ENCODE data around the gene TMEM72.

The TMEM72 gene

DNA sequence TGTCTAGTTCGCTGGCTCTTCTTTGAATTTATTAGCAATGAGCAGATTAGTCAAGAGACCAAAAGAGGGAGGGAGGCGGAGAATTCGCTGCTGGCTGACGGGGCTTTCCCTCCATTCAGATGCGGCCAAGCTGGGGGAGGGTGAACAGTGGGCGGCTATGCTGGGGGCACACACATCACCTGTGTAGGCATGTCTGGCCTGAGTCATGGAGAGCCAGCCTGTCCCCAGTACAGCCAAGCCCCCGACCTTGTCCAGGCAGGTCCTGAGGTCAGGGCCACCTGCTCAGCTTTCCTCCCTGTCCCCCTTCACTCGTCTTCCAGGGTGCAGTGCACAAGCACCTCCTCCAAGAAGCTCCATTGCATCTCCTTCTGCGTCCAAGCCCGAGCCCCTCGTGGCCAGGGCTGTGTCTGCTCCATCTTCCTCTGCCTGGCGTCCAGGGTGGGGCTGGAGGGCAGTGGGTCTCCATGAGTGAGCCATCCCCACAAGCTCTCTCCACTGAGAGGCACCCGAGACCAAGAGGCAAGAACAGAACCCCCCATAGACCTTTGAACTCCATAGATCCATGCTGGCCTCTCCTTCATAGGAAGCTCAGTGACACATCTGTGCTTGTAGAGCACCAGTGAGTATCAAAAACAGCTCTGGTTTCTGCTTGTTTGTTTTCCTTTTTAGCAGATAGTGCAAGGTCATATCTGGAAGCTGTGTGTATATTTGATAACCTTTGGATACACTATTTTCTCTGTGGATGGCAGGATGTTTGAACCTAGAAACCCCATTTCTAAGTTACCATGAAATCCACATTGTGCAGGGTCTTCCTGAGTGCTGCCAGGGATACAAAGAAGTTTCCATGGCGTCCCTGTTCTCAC lies 69.4 kb downstream of the TMEM72 start:
- no peak for DNase-seq (ENCODE audit: low read depth)

DNA sequence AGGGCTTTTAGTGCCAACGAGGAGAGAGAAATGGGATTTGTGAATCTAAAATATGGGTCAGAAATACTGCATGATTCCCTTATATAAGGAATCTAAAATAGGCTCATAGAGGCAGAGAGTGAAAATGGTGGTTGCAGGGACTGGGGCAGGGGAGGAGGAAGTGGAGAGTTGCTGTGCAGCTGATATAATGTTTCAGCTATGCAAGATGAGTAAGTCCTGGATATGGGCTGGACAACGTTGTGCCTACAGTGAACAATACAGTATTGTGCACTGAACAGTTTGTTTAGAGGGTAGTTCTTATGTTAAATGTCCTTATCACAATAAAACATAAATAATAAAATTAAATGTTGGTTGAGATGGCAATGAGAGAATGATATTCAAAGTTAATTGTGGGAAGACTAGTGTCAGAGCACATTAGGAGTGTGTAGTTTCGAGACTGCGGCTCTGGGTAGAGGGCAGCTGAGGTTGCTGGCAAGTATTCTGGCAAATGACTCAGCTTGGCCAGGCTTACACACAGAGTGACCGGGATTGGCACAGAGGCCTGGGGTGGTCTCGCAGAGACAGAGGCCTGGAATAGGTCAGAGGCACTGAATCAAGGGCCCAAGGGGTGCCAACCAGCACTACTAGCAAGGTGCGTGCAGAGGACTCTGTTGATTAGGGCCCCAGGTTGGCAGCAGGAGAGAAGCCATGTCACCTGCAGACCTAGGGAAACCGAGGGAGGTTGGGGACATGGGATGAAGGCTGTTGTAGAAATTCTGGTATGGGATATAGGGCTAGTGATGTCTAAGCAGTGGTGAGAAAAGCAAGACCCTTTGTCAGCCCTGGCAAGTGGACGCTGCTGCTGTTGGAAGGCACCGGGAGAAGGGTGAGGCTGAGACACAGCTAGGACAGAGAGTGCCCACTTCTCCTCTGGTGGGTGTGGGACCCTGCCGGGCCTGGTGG lies 70.3 kb downstream of the TMEM72 start:
- no peak for DNase-seq (ENCODE audit: low read depth)

DNA sequence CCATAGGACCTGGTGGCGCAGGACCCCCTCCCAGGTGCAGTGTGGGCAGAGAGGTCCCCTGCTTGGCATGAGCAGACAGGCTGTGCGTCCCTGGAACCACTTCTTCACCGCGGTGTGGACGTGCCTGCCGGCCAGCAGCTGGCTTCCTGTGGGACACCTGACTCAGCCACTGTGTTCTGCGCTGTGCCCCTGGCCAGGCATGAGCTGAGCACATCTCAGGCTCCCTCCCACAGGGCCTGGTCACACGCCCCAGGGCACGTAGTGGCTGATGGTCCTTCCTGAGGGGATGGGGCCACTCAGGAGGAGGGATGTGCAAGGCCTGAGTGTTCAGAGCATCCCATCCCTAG lies 71.0 kb downstream of the TMEM72 start:
- no peak for DNase-seq (ENCODE audit: low read depth)

DNA sequence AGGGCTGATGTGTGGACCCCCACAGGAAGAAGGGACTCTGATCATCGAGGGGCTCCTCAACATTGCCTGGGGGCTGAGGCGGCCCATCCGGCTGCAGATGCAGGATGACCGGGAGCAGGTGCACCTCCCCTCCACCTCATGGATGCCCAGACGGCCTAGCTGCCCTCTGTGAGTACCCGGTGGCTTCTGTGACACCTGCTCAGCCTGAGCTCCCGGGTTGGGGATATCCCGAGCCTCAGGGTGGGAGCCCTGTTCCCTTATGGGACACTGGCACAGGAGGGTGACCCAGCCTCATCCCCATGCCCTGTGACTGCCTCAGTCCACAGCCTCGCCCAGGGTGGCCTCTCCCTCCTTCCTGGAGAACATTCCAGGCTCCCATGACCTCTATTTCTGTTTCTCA lies 71.4 kb downstream of the TMEM72 start:
- DNase-seq (ENCODE audit: low read depth): no peak

DNA sequence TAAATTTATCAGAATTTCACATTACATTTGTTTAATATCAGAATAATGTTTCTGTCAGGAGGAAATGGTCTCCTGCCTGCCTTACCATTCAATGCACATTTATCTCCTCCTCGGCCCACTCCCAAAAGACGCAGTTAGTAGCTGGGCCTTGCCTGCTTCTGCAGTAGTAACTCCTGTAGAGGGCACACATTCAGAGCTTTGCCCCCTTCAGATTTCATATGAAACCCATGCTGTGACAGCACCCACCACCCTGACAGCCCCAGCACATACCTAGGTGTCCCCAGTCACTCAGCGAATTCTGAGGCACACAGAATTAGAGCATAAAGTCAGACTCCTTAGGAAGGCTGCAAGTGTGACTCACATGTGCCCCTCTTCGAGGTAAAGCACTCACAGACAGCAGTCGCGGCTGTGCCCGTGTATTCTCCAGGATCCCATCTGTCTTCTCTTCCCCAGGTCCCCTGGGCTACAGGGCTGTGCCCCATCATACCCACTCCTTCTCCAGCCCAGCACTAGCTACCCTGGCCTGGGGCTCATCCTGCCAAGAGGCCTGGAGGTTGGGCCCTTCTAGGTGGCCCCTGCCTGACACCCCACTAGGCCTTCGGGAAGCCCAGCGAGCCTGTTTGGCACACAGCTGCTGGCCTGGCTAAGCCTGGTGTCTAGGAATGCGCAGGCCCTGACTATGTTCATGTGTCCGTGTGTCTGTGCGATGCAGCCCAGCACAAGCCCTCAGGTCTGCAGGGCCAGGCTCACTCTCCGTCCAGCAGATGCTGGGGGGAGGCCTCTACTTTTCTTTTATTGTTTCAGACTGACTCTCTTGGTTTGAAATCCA lies 72.1 kb downstream of the TMEM72 start:
- DNase-seq (ENCODE audit: low read depth): no peak

DNA sequence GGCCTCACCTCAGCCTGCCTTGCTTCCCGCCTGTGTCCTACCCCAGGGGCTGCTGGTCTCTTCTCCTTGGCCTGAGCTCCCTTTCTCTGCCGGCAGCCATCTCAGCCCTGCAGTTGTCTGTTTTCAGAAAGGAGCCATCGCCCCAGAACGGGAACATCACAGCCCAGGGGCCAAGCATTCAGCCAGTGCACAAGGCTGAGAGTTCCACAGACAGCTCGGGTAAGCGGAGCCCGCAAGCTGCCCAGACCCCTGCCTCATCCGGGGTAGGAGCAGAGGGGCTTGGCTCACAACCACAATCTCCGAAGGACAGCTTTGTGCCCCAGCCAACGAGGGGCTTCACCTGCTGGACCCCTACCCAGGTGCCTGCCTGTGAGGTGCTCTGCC lies 72.8 kb downstream of the TMEM72 start:
- DNase-seq (ENCODE audit: low read depth): no peak

DNA sequence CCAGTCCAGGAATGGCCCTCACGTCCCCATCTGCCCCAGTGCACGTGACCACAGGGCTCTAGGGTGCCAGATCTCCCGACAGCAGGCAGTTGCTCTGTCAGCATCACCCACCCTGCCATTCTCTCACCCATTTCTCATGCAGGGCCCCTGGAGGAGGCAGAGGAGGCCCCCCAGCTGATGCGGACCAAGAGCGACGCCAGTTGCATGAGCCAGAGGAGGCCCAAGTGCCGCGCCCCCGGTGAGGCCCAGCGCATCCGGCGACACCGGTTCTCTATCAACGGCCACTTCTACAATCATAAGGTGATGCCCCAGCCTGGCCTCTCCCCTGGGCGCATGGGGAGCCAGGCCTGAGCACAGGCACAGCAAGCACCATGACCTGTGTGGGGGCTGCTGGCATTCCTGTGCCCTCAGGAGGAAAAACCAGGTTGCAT lies 73.5 kb downstream of the TMEM72 start:
- DNase-seq (ENCODE audit: low read depth): no peak

DNA sequence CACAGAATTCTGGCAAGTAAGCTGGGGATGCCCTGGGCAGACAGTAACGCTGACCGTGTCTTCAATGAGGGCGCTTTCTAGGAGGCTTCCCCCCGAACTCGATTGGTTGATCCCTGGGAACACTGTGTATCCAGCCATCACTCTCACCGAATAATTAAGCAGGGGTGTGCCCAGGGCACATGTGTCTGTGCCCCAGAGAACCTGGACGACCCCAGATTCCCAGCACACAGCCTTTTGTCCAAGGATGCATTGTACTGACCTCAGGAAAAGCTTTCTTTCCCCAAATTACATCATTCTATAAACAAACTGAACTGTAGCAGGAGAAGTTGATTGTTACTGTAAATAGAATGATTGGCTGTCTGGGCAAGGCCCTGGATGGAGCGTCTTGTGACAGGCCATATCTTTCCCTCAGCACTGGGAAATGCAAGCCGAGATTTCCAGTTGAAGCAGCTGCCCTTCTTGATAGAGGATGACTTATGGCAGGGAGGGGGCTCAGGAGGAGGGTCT lies 74.1 kb downstream of the TMEM72 start:
- no peak for DNase-seq (ENCODE audit: low read depth)

DNA sequence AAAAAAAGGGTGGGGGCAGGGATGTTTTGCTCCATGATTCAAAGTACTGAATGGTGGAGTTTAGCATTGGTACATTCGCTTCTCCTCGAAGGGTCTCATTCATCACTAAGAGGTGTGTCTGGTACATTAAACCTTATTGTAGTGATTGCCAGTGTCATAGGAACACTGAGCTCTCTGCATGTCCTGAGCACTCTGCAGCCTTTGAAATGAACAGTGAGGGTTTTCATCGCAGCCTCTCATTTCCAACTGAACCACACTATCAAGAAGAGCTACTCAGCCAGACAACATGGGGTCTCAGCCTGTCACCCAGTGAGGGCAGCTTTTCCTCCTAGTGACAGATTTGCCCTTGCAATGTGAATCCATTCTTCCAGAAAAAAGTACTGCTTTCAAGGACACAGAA lies 75.0 kb downstream of the TMEM72 start:
- no peak for DNase-seq (ENCODE audit: low read depth)

All from stimulated activated CD8-positive, alpha-beta memory T cell treated with anti-CD3 and anti-CD28 coated beads, Interleukin-15, amount 100 ng/mL, for 24 hours (primary cell).